ENCODE measurements around the gene ZC3H18. TPM values are rescaled to one million over a fixed set of nuclear protein-coding genes. Genes with fewer than 3 reads are reported as not detected.

The ZC3H18 gene
- total RNA-seq, 1 experiment from 2014 or later: 61.8 TPM

- H3K36me3 Mint-ChIP-seq: peaks cover 6% of the 10 kb centered on the region; the same call in 1 of the 2 replicates
- TF ChIP-seq AR (CRISPR knock-in tag; IDR thresholded peaks at IDR 0.05): no peak
- TF ChIP-seq IRF2 (CRISPR knock-in tag; IDR thresholded peaks at IDR 0.05; ENCODE audit: borderline replicate concordance, low read depth): no peak
- no peak for TF ChIP-seq ZNF532 (CRISPR knock-in tag; IDR thresholded peaks at IDR 0.05; ENCODE audit: borderline replicate concordance)
- TF ChIP-seq ELF4 (CRISPR knock-in tag; IDR thresholded peaks at IDR 0.05; ENCODE audit: low read depth): no peak
- TF ChIP-seq GABPB1 (CRISPR knock-in tag; IDR thresholded peaks at IDR 0.05): no peak
- TF ChIP-seq, protein P1, sequence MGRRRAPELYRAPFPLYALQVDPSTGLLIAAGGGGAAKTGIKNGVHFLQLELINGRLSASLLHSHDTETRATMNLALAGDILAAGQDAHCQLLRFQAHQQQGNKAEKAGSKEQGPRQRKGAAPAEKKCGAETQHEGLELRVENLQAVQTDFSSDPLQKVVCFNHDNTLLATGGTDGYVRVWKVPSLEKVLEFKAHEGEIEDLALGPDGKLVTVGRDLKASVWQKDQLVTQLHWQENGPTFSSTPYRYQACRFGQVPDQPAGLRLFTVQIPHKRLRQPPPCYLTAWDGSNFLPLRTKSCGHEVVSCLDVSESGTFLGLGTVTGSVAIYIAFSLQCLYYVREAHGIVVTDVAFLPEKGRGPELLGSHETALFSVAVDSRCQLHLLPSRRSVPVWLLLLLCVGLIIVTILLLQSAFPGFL (CRISPR knock-in tag; IDR thresholded peaks at IDR 0.05; ENCODE audit: borderline replicate concordance): no peak
- no peak for TF ChIP-seq EMX1 (CRISPR knock-in tag; IDR thresholded peaks at IDR 0.05)
- no peak for TF ChIP-seq RELA (CRISPR knock-in tag; IDR thresholded peaks at IDR 0.05; ENCODE audit: borderline replicate concordance)
- TF ChIP-seq, protein P2, sequence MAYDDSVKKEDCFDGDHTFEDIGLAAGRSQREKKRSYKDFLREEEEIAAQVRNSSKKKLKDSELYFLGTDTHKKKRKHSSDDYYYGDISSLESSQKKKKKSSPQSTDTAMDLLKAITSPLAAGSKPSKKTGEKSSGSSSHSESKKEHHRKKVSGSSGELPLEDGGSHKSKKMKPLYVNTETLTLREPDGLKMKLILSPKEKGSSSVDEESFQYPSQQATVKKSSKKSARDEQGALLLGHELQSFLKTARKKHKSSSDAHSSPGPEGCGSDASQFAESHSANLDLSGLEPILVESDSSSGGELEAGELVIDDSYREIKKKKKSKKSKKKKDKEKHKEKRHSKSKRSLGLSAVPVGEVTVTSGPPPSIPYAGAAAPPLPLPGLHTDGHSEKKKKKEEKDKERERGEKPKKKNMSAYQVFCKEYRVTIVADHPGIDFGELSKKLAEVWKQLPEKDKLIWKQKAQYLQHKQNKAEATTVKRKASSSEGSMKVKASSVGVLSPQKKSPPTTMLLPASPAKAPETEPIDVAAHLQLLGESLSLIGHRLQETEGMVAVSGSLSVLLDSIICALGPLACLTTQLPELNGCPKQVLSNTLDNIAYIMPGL (CRISPR knock-in tag; IDR thresholded peaks at IDR 0.05): no peak
- TF ChIP-seq NR3C1 (CRISPR knock-in tag; conservative IDR thresholded peaks at IDR 0.05; ENCODE audit: low read depth): no peak
- TF ChIP-seq FOXP1 (CRISPR knock-in tag; IDR thresholded peaks at IDR 0.05; ENCODE audit: borderline replicate concordance): no peak
- no peaks in the 10 kb centered on the region for H3K9me3 Mint-ChIP-seq
- no peak for ATAC-seq
- DNase-seq (ENCODE audit: low spot score): no peak
- no peak overlapping the region for H3K27ac Mint-ChIP-seq
- POLR2A ChIA-PET: no interaction called here
- no peak overlapping the region for H3K4me3 Mint-ChIP-seq
- CTCF ChIA-PET: no interaction called here
- H3K4me1 Mint-ChIP-seq: peaks cover 6% of the 10 kb centered on the region; the same call in 1 of the 2 replicates
- H3K27me3 Mint-ChIP-seq (ENCODE audit: low read depth): no peaks in the 10 kb centered on the region
These were observed 42.1 kb upstream of the ZC3H18 start for GRCh38 chr16:88527937-88528743.

DNA sequence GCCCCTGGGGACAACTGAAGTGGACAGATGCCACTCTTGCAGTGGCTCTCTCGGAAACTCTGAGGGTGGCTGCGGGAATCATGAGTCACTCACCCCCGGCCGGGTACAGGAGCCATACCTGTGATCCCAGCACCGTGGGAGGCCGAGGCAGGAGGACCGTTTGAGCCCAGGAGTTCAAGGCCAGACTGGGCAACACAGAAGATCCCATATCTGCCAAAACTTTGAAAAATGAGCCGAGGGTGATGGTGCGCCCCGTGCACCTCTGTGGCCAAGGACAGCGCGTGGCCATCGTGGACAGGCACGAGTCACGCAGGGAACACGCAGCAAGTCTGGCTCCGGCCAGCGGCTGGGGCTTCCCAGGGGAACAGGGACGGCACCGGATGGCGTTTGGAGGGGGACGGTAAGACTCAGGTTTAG is 41.3 kb upstream of the ZC3H18 start:
- Mint-ChIP-seq H3K27me3 (ENCODE audit: low read depth) (no peaks in the 10 kb centered on the region), H3K4me1 (peaks cover 6% of the 10 kb centered on the region; the same call in 1 of the 2 replicates), H3K36me3 (peaks cover 6% of the 10 kb centered on the region; the same call in 1 of the 2 replicates), H3K4me3 (no peak overlapping the region), H3K27ac (peak overlapping the region; percentile 77), H3K9me3 (no peaks in the 10 kb centered on the region)
- ChIA-PET POLR2A (no interaction called here), CTCF (no interaction called here)
- ATAC-seq (no peak), DNase-seq (ENCODE audit: low spot score) (no peak)
- TF ChIP-seq ZNF121 (CRISPR knock-in tag; IDR thresholded peaks at IDR 0.05): 0 out of 2 replicates have a peak, but pooled peaks have one; percentile 30
- TF ChIP-seq SMAD4 (CRISPR knock-in tag; IDR thresholded peaks at IDR 0.05): no peak

All from WTC11 (cell line).